Type B pancreatic cell (in vitro differentiated cells): Measurements from ENCODE around the gene CCDC74B. TPM values are rescaled to one million over a fixed set of nuclear protein-coding genes. Genes with fewer than 3 reads are reported as not detected.
"Not testable (repeated sequence)": the region's sequence is repeated elsewhere in the genome, so short reads cannot be mapped to it uniquely, and the experiment has no call there.

Experiments used
- DNase-seq: peaks from one replicate; pipeline ENCODE4 v3.0.0; 2021; ENCODE audit warnings: mixed read lengths; ENCODE audit not compliant: unreplicated experiment; ENCODE audit errors: extremely low spot score
- H3K27ac Mint-ChIP-seq: 2 replicates; pipeline ENCODE4 v1.8.0; 2021; ENCODE audit warnings: mild to moderate bottlenecking, mixed read lengths
- H3K27me3 Mint-ChIP-seq: 2 replicates; pipeline ENCODE4 v1.8.0; 2021; ENCODE audit warnings: mixed read lengths
- H3K36me3 Mint-ChIP-seq: 2 replicates; pipeline ENCODE4 v1.8.0; 2021; ENCODE audit warnings: mixed read lengths
- H3K4me1 Mint-ChIP-seq: one replicate; pipeline ENCODE4 v1.8.0; 2021; ENCODE audit warnings: mixed read lengths; ENCODE audit not compliant: unreplicated experiment
- H3K4me3 Mint-ChIP-seq: 2 replicates; pipeline ENCODE4 v1.8.0; 2021; ENCODE audit warnings: mild to moderate bottlenecking, mixed read lengths
- H3K9me3 Mint-ChIP-seq: 2 replicates; pipeline ENCODE4 v1.8.0; 2021; ENCODE audit warnings: mixed read lengths
- total RNA-seq: library from RNA; stranded (reverse); gene quantifications from 2 replicates; pipeline ENCODE4 v1.2.1, GENCODE V29; 2021; ENCODE audit warnings: low replicate concordance
- TF ChIP-seq, protein P1 (sequence below): fragments of 200-600 bp; sonication (generic); conservative IDR thresholded peaks from 2 replicates; pipeline ENCODE4 v1.5.0; 2021; ENCODE audit warnings: antibody characterized with exemption, mild to moderate bottlenecking

Gene CCDC74B
- total RNA-seq, 1 donor from 2014 or later = 15.4 TPM

DNA sequence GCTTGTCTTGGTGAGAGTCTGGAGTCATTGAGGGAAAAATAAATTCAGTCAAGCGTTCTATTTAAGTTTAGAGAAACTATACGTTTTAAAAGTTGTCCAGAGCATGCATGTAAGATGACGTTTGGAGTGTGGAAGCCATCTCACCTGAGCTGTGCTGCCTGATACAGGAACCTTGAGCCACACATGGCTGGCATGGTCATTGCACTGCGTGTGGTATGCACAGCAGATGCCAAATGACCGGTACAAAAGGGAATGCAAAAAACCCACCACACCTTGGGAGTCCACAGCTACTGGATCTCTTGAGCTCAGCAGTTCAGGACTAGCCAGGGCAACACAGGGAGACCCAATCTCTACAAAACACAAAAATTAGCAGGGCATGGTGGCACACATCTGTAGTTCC is 41.5 kb upstream of the CCDC74B start:
- H3K36me3 Mint-ChIP-seq = no peaks in the 10 kb centered on the region
- no peak overlapping the region for H3K27ac Mint-ChIP-seq
- peaks cover 4% of the 10 kb centered on the region for H3K4me1 Mint-ChIP-seq
- TF ChIP-seq, protein P1, sequence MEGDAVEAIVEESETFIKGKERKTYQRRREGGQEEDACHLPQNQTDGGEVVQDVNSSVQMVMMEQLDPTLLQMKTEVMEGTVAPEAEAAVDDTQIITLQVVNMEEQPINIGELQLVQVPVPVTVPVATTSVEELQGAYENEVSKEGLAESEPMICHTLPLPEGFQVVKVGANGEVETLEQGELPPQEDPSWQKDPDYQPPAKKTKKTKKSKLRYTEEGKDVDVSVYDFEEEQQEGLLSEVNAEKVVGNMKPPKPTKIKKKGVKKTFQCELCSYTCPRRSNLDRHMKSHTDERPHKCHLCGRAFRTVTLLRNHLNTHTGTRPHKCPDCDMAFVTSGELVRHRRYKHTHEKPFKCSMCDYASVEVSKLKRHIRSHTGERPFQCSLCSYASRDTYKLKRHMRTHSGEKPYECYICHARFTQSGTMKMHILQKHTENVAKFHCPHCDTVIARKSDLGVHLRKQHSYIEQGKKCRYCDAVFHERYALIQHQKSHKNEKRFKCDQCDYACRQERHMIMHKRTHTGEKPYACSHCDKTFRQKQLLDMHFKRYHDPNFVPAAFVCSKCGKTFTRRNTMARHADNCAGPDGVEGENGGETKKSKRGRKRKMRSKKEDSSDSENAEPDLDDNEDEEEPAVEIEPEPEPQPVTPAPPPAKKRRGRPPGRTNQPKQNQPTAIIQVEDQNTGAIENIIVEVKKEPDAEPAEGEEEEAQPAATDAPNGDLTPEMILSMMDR = no peak
- H3K27me3 Mint-ChIP-seq = no peaks in the 10 kb centered on the region
- no peaks in the 10 kb centered on the region for H3K9me3 Mint-ChIP-seq
- no peak overlapping the region for H3K4me3 Mint-ChIP-seq
- DNase-seq = no peak

GRCh38 chr2:130185896-130186295 is 41.0 kb upstream of the CCDC74B start:
- no peaks in the 10 kb centered on the region for H3K36me3 Mint-ChIP-seq
- no peaks in the 10 kb centered on the region for H3K9me3 Mint-ChIP-seq
- H3K27me3 Mint-ChIP-seq = no peaks in the 10 kb centered on the region
- DNase-seq = no peak
- no peak overlapping the region for H3K27ac Mint-ChIP-seq
- H3K4me1 Mint-ChIP-seq = peaks cover 4% of the 10 kb centered on the region
- TF ChIP-seq, protein P1 = no peak
- no peak overlapping the region for H3K4me3 Mint-ChIP-seq

GRCh38 chr2:130185436-130185835 is 40.5 kb upstream of the CCDC74B start:
- Mint-ChIP-seq H3K9me3 (no peaks in the 10 kb centered on the region), H3K27me3 (no peaks in the 10 kb centered on the region), H3K27ac (no peak overlapping the region), H3K4me3 (no peak overlapping the region), H3K4me1 (peaks cover 4% of the 10 kb centered on the region), H3K36me3 (no peaks in the 10 kb centered on the region)
- DNase-seq = no peak
- TF ChIP-seq, protein P1 = no peak

- no peaks in the 10 kb centered on the region for H3K36me3 Mint-ChIP-seq
- TF ChIP-seq, protein P1 = no peak
- H3K4me1 Mint-ChIP-seq = peaks cover 4% of the 10 kb centered on the region
- no peaks in the 10 kb centered on the region for H3K9me3 Mint-ChIP-seq
- peak overlapping the region; percentile 82 for H3K27ac Mint-ChIP-seq
- H3K27me3 Mint-ChIP-seq = no peaks in the 10 kb centered on the region
- peak overlapping the region; percentile 87 for H3K4me3 Mint-ChIP-seq
- no peak for DNase-seq
Observed at GRCh38 chr2:130183512-130184373, 38.8 kb upstream of the CCDC74B start.

DNA sequence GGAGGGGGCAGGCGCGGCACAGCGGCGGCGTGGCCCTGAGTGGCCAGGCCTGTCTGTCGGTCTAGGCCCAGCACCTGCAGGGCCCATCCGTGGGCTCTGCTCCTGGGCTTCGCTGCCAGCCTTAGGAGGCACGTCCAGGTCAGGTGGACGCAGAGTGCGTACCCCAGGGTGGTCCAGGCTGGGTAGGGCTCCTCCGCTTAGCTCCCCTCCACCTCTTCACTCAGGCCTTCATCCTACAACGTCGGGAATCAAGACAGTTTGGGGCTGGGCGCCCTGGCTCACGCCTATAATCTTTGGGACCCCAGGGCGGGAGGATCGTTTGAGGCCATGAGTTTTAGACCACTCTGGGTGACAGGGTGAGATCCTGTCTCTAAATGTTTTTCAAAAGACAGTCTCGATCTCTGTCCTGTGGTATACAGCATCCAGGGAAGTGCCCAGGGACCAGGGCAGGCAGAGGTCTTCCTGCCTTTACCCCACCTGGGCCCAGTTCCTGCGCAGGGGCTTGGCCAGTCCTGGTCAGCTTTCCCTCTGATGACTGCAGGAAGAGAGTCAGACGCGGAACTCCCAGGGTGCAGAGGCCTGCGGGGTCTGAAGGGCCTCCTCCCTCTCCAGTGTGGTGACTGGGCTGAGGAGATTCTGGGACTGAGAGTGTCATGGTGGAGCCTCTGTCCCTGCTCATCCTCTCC is 38.1 kb upstream of the CCDC74B start:
- not testable (repeated sequence) for H3K27me3 Mint-ChIP-seq, DNase-seq, H3K4me1 Mint-ChIP-seq, H3K9me3 Mint-ChIP-seq, H3K36me3 Mint-ChIP-seq, H3K27ac Mint-ChIP-seq
- H3K4me3 Mint-ChIP-seq = peak overlapping the region; percentile 87
